Stomach (tissue), 9 donors: ENCODE data around the gene ELN. TPM values are rescaled to one million over a fixed set of nuclear protein-coding genes. Genes with fewer than 3 reads are reported as not detected.
A peak's percentile ranks its signal among the peaks of the same experiment; 100 is the strongest.

Source experiments
- DNase-seq, 2 donors: peaks; one replicate each; pipeline versions ENCODE4 v3.0.0 to v3.0.0-alpha.2; 2013 to 2019
- H3K27ac ChIP-seq, 5 donors: fragments of 200-600 bp in 4 of 5; sonication (generic) in 4 of 5; one replicate each; pipeline ENCODE4 v1.5.1; 2013 to 2019; ENCODE audit warnings: mild to moderate bottlenecking in 1 of 5, moderate library complexity in 1 of 5
- H3K27me3 ChIP-seq, 3 donors: fragments of 200-600 bp; sonication (generic); one replicate each; pipeline ENCODE4 v1.5.1; 2017 to 2019; ENCODE audit warnings: mixed run types in 1 of 3
- H3K36me3 ChIP-seq, 4 donors: fragments of 200-600 bp; sonication (generic); 1 replicate in 3 of 4; 2 replicates in 1 of 4; pipeline ENCODE4 v1.5.1; 2016 to 2019
- H3K4me1 ChIP-seq, 4 donors: fragments of 200-600 bp; sonication (generic); one replicate each; pipeline ENCODE4 v1.5.1; 2016 to 2019
- H3K4me3 ChIP-seq, 4 donors: fragments of 200-600 bp; sonication (generic) in 3 of 4; one replicate each; pipeline ENCODE4 v1.5.1; 2016 to 2019; ENCODE audit warnings: mild to moderate bottlenecking in 1 of 4
- H3K9me3 ChIP-seq, 4 donors: fragments of 200-600 bp; sonication (generic); one replicate each; pipeline ENCODE4 v1.5.1; 2016 to 2019
- CTCF ChIP-seq, 7 experiments: fragments of 450-650 bp in 4 of 7; fragments of 200-600 bp in 3 of 7; sonication (generic) in 3 of 7; IDR thresholded peaks; one replicate each; pipeline ENCODE4 v1.5.1; 2016 to 2019; ENCODE audit warnings: antibody characterized with exemption in 7 of 7, control low read depth in 2 of 7, mild to moderate bottlenecking in 1 of 7
- EP300 ChIP-seq: sonication (generic); formaldehyde crosslinking; IDR thresholded peaks from one replicate; pipeline ENCODE4 v1.6.1; 2017; ENCODE audit warnings: antibody characterized with exemption
- POLR2A ChIP-seq, 4 donors: fragments of 450-650 bp; IDR thresholded peaks; one replicate each; pipeline ENCODE4 v1.6.1; 2016; ENCODE audit warnings: antibody characterized with exemption in 4 of 4, control low read depth in 2 of 4, mild to moderate bottlenecking in 1 of 4, moderate library complexity in 1 of 4
- POLR2AphosphoS5 ChIP-seq, 3 donors: sonication (generic); formaldehyde crosslinking; IDR thresholded peaks; one replicate each; pipeline ENCODE4 v1.6.1; 2016; ENCODE audit warnings: antibody characterized with exemption in 3 of 3
- WGBS, 5 donors: extraction: QIAGEN DNeasy Blood & Tissue Kit in 3 of 5; methylation state at CpG; one replicate each; pipeline versions ENCODE4 v1.1.5 to v1.1.7; 2013 to 2018; 5-methylcytosine and 5-hydroxymethylcytosine counted together
- intact Hi-C: fragments of 100-400 bp; cut with DNase I; formaldehyde crosslinking; loops from one replicate; pipeline ENCODE4 v1.15.1; 2023; ENCODE audit warnings: low total_unique reads
- polyA plus RNA-seq, 3 donors: library from polyadenylated mRNA; stranded (reverse); fragments of 200-250 nt; gene quantifications; one replicate each; pipeline ENCODE4 v1.2.3, GENCODE V29; 2013
- total RNA-seq, 5 donors: library from RNA; depleted of rRNA; stranded (reverse); fragments of >200 nt; gene quantifications; one replicate each; pipeline versions ENCODE4 v1.1.0 to v1.2.3, GENCODE V29; 2014 to 2016
- donor health status: healthy with polysubstance abuse.
- donor health status: Bipolar disorder and iron deficiency.
- donor health status: healthy.

ELN gene
- total and polyA plus RNA-seq, 8 donors, result 19.4 to 274 (median 66.5) TPM

DNA sequence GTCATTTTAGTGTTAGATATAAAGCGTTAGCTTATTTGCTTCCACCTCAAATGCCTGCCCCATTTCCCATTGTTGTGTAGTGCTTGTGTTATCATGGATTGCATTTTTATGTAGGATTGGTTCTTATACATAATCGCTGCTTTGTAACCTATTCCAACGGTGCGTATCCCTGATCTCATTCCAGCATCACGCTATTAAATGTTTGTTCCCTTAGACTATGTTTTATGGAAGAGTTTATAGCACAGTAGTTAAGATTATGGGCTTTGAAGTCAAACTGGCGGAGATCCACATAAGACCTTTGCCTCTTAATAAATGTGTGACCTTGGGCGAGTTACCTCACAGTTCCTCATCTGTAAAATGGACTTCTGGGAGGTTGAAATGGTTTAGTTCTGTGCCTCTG lies 34.0 kb upstream of the ELN start:
- 75 to 87% (median 83%) methylated on average over 7 of the region's 7 CpGs for WGBS, 5 donors
- no peaks in the 10 kb centered on the region for H3K27me3 ChIP-seq
- no peaks in the 10 kb centered on the region for H3K36me3 ChIP-seq
- TF ChIP-seq EP300 (no peak), CTCF (IDR thresholded peaks at IDR 0.05) (no peak), POLR2A (IDR thresholded peaks at IDR 0.05) (no peak), POLR2AphosphoS5 (IDR thresholded peaks at IDR 0.05) (no peak)
- DNase-seq, result no peak
- intact Hi-C loops, result no loop called here
- peaks cover 4 to 42% (median 13%) of the 10 kb centered on the region in 4 donors for H3K4me1 ChIP-seq
- H3K27ac ChIP-seq, result peak overlapping the region in 2 of 5 donors; percentile 55 to 66
- H3K9me3 ChIP-seq, result peaks cover 0 to 13% (median 8%) of the 10 kb centered on the region in 4 donors
- H3K4me3 ChIP-seq, result no peak overlapping the region

DNA sequence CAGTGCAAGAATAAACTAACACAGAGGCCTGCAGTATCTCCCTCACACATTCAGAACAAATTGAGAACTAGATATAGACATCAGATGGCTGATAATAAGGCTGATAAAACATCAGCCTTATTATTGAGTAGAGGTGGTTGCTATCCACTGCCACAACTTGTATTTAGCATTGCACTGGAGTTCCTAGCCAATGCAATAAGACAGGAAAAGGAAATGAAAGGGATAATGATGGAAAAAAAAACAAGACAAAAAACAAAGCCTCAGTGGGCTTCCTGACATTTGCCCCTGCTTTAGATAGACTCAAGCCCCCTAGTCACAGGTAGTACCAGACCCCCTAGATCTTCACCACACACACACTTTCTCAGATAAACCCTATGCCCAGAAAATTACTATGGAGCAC lies 33.2 kb upstream of the ELN start:
- no peak for TF ChIP-seq EP300
- no peak for TF ChIP-seq CTCF (IDR thresholded peaks at IDR 0.05)
- TF ChIP-seq POLR2AphosphoS5 (IDR thresholded peaks at IDR 0.05), result no peak
- no peak for TF ChIP-seq POLR2A (IDR thresholded peaks at IDR 0.05)
- Histone ChIP-seq H3K4me3 (no peak overlapping the region), H3K27ac (peak overlapping the region in 4 of 5 donors; percentile 10 to 66 (median 34)), H3K27me3 (no peaks in the 10 kb centered on the region), H3K4me1 (peaks cover 8 to 50% (median 20%) of the 10 kb centered on the region in 4 donors), H3K9me3 (peaks cover 0 to 13% (median 8%) of the 10 kb centered on the region in 4 donors), H3K36me3 (no peaks in the 10 kb centered on the region)
- DNase-seq, result no peak
- intact Hi-C loops, result no loop called here

DNA sequence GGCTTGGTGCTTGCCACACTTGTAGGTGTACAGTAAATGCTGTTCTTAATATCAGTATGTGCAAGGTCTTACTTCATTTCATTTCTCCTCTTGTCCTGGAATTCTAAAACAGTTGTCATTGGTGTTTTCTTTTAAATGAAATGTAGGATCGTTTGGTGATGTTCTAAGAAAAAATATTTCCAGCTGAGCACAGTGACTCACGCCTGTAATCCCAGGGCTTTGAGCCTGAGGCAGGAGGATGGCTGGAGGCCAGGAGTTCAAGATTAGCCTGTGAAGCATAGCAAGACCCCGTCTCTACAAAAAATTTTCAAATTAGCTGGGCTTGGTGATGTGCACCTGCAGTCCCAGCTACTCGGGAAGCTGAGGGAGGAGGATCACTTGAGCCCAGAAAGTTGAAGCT lies 32.6 kb upstream of the ELN start:
- intact Hi-C loops, result no loop called here
- 52 to 75% (median 70%) methylated on average over 4 of the region's 4 CpGs for WGBS, 5 donors
- Histone ChIP-seq H3K4me3 (no peak overlapping the region), H3K4me1 (peaks cover 12 to 55% (median 25%) of the 10 kb centered on the region in 4 donors), H3K9me3 (peaks cover 0 to 13% (median 8%) of the 10 kb centered on the region in 4 donors), H3K27me3 (no peaks in the 10 kb centered on the region), H3K36me3 (no peaks in the 10 kb centered on the region), H3K27ac (peak overlapping the region in 4 of 5 donors; percentile 10 to 66 (median 34))
- no peak for DNase-seq
- no peak for TF ChIP-seq EP300
- no peak for TF ChIP-seq POLR2A (IDR thresholded peaks at IDR 0.05)
- peak in 2 of 3 donors; percentile 30 to 44 for TF ChIP-seq POLR2AphosphoS5 (IDR thresholded peaks at IDR 0.05)
- TF ChIP-seq CTCF (IDR thresholded peaks at IDR 0.05), result no peak

GRCh38 chr7:73995821-73996511 lies 32.0 kb upstream of the ELN start:
- peak overlapping the region in 1 of 5 donors; percentile 66 for H3K27ac ChIP-seq
- H3K9me3 ChIP-seq, result peaks cover 0 to 13% (median 8%) of the 10 kb centered on the region in 4 donors
- TF ChIP-seq POLR2AphosphoS5 (IDR thresholded peaks at IDR 0.05), result no peak
- no peak for TF ChIP-seq CTCF (IDR thresholded peaks at IDR 0.05)
- TF ChIP-seq EP300, result no peak
- no peak for TF ChIP-seq POLR2A (IDR thresholded peaks at IDR 0.05)
- peaks cover 18 to 62% (median 31%) of the 10 kb centered on the region in 4 donors for H3K4me1 ChIP-seq
- no peaks in the 10 kb centered on the region for H3K36me3 ChIP-seq
- no peak for DNase-seq
- H3K27me3 ChIP-seq, result no peaks in the 10 kb centered on the region
- 46 to 61% (median 55%) methylated on average over 3 of the region's 3 CpGs for WGBS, 5 donors
- H3K4me3 ChIP-seq, result no peak overlapping the region
- intact Hi-C loops, result no loop called here
